MCF 10A (cell line): Measurements from ENCODE around the gene BICD1. TPM values are rescaled to one million over a fixed set of nuclear protein-coding genes. Genes with fewer than 3 reads are reported as not detected.

Experiments
- BruUV-seq: library from RNA; stranded (reverse); fragments of 400-500 nt; replicated peaks from 2 replicates; lab custom pipeline; 2021; lab: Mats Ljungman, UMichigan
- CTCF ChIA-PET: fragments of 300-600 bp; sonication (Branson Sonifier 250); formaldehyde crosslinking; extraction: SDS; loops from one replicate; lab custom pipeline; 2021; ENCODE audit warnings: antibody characterized with exemption, inconsistent platforms; lab: Yijun Ruan, JAX
- POLR2A ChIA-PET: fragments of 300-600, 350-650 bp; sonication (Branson Sonifier 250); formaldehyde crosslinking; extraction: SDS; loops from one replicate; lab custom pipeline; 2020; ENCODE audit warnings: antibody characterized with exemption, inconsistent platforms; lab: Yijun Ruan, JAX
- DNase-seq: peaks from one replicate; pipeline ENCODE4 v3.0.0-alpha.2; 2018; ENCODE audit not compliant: unreplicated experiment
- H3K27ac Mint-ChIP-seq: one replicate; pipeline ENCODE4 v1.8.0; 2022; ENCODE audit warnings: mild to moderate bottlenecking, low read depth, mixed read lengths; ENCODE audit not compliant: unreplicated experiment
- H3K27me3 Mint-ChIP-seq: one replicate; pipeline ENCODE4 v1.8.0; 2022; ENCODE audit warnings: mixed read lengths; ENCODE audit not compliant: insufficient read depth, unreplicated experiment
- H3K36me3 Mint-ChIP-seq: one replicate; pipeline ENCODE4 v1.8.0; 2022; ENCODE audit warnings: mild to moderate bottlenecking, moderate library complexity, mixed read lengths; ENCODE audit not compliant: insufficient read depth, unreplicated experiment
- H3K4me1 Mint-ChIP-seq: one replicate; pipeline ENCODE4 v1.8.0; 2022; ENCODE audit warnings: mixed read lengths; ENCODE audit not compliant: insufficient read depth, unreplicated experiment
- H3K4me3 Mint-ChIP-seq: one replicate; pipeline ENCODE4 v1.8.0; 2022; ENCODE audit warnings: mild to moderate bottlenecking, moderate library complexity, mixed read lengths; ENCODE audit not compliant: unreplicated experiment
- H3K9me3 Mint-ChIP-seq: one replicate; pipeline ENCODE4 v1.8.0; 2022; ENCODE audit warnings: mixed read lengths; ENCODE audit not compliant: unreplicated experiment
- intact Hi-C: fragments of 100-400 bp; cut with micrococcal nuclease; formaldehyde crosslinking; loops from 2 replicates; pipeline ENCODE4 v1.14.1; 2022
- total RNA-seq: library from RNA; stranded (reverse); gene quantifications from 2 replicates; pipeline ENCODE4 v1.2.3, GENCODE V29; 2022
- TF ChIP-seq, protein P1 (sequence below): fragments of 200-600 bp; IDR thresholded peaks from one replicate; pipeline ENCODE4 v1.8.0; 2022; ENCODE audit warnings: antibody characterized with exemption, mild to moderate bottlenecking; ENCODE audit not compliant: unreplicated experiment

BICD1 gene
- total RNA-seq, 1 experiment from 2014 or later, result 49.3 TPM

DNA sequence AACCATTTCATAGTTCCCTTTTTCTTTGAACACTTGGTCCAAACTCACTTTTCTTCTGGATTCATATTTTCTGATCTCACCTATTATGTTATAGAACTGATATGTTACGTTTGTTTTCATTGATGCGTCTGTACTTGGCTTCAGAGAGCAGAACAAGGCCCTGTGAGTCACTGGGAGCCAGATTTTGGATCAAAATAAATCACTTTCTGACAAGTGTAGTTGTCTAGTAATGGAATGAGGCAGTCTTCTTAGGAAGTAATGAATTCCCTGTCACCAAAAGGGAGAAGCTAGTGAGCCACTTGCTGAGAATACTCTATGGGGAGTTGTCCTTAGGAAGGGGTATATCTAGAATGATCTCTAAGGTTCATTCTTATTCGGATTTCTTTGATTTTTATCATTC lies 10.2 kb downstream of the BICD1 start:
- H3K9me3 Mint-ChIP-seq, result no peaks in the 10 kb centered on the region
- TF ChIP-seq, protein P1, sequence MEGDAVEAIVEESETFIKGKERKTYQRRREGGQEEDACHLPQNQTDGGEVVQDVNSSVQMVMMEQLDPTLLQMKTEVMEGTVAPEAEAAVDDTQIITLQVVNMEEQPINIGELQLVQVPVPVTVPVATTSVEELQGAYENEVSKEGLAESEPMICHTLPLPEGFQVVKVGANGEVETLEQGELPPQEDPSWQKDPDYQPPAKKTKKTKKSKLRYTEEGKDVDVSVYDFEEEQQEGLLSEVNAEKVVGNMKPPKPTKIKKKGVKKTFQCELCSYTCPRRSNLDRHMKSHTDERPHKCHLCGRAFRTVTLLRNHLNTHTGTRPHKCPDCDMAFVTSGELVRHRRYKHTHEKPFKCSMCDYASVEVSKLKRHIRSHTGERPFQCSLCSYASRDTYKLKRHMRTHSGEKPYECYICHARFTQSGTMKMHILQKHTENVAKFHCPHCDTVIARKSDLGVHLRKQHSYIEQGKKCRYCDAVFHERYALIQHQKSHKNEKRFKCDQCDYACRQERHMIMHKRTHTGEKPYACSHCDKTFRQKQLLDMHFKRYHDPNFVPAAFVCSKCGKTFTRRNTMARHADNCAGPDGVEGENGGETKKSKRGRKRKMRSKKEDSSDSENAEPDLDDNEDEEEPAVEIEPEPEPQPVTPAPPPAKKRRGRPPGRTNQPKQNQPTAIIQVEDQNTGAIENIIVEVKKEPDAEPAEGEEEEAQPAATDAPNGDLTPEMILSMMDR, result no peak
- no TSS peak for BruUV-seq
- peak; percentile 62 for DNase-seq
- intact Hi-C loops, result loop anchor here (10.0 kb wide), 1 partner anchor 338 kb away; no protein-coding TSS in a partner anchor
- CTCF ChIA-PET, result interaction anchor here (0.5 to 1.0 kb wide), 5 partner anchors 9 to 556 kb away, joined by 3 to 4 read pairs (median 3); no protein-coding TSS in a partner anchor
- H3K4me1 Mint-ChIP-seq, result peaks cover 26% of the 10 kb centered on the region
- POLR2A ChIA-PET, result interaction anchor here (0.7 to 2.6 kb wide), 7 partner anchors 8 to 562 kb away, joined by 3 to 42 read pairs (median 4); partner anchors contain the start of genes BICD1, DNM1L and ETFBKMT
- H3K27ac Mint-ChIP-seq, result peak overlapping the region; percentile 10
- no peaks in the 10 kb centered on the region for H3K27me3 Mint-ChIP-seq
- no peaks in the 10 kb centered on the region for H3K36me3 Mint-ChIP-seq
- H3K4me3 Mint-ChIP-seq, result no peak overlapping the region

DNA sequence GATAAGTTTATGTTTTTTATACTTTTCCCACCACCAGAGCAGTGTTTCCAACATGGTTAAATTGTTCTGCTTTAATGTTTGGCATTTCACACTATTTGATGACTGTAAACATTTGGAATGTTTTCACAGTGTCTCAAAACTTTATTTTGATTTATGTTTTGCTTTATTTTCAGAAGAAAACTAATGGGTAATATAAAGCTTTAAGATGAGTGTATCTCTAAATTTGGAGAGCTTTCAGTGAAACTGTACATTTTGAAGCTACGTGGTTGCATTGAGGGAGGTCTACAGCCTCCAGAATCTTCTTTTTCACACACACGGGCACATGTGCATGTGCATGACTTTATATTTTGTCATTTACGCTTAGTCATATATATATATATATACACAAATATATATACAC lies 10.7 kb downstream of the BICD1 start:
- Mint-ChIP-seq H3K4me1 (peaks cover 26% of the 10 kb centered on the region), H3K4me3 (no peak overlapping the region), H3K36me3 (no peaks in the 10 kb centered on the region), H3K9me3 (no peaks in the 10 kb centered on the region), H3K27ac (peak overlapping the region; percentile 10), H3K27me3 (no peaks in the 10 kb centered on the region)
- ChIA-PET CTCF (interaction anchor here (0.5 to 1.0 kb wide), 4 partner anchors 10 to 557 kb away, joined by 3 to 4 read pairs (median 3); no protein-coding TSS in a partner anchor), POLR2A (interaction anchor here (0.7 to 2.6 kb wide), 7 partner anchors 8 to 562 kb away, joined by 3 to 42 read pairs (median 4); partner anchors contain the start of genes BICD1, DNM1L and ETFBKMT)
- no peak for DNase-seq
- intact Hi-C loops, result loop anchor here (10.0 kb wide), 1 partner anchor 337 kb away; no protein-coding TSS in a partner anchor
- TF ChIP-seq, protein P1, result no peak
- BruUV-seq, result no TSS peak

DNA sequence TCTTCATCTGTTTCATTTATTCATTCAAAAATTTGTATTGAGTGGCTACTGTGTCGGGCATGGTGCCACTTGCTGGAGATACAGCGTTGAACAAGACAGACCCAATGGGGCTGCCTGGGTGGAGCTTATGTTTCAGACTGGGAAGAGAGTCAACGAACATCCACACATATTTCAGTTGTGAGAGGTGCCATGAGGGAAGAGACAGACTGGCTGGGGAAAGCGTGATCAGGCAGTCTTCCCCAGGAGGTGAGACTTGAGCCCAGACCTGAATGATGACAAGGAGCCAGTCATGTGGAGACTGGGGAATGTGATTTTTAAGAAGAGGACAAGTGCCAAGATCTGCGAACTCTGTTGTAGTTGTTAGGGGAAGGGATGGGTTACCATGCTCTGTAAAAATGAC lies 12.2 kb downstream of the BICD1 start:
- intact Hi-C loops, result loop anchor here (10.0 kb wide), 1 partner anchor 336 kb away; no protein-coding TSS in a partner anchor
- Mint-ChIP-seq H3K27me3 (no peaks in the 10 kb centered on the region), H3K27ac (peak overlapping the region; percentile 58), H3K4me3 (no peak overlapping the region), H3K4me1 (peaks cover 21% of the 10 kb centered on the region), H3K36me3 (no peaks in the 10 kb centered on the region), H3K9me3 (no peaks in the 10 kb centered on the region)
- ChIA-PET POLR2A (no interaction called here), CTCF (interaction anchor here (0.6 kb wide), 1 partner anchor 16 kb away, joined by 4 read pairs; no protein-coding TSS in a partner anchor)
- BruUV-seq, result no TSS peak
- TF ChIP-seq, protein P1, result no peak
- no peak for DNase-seq

DNA sequence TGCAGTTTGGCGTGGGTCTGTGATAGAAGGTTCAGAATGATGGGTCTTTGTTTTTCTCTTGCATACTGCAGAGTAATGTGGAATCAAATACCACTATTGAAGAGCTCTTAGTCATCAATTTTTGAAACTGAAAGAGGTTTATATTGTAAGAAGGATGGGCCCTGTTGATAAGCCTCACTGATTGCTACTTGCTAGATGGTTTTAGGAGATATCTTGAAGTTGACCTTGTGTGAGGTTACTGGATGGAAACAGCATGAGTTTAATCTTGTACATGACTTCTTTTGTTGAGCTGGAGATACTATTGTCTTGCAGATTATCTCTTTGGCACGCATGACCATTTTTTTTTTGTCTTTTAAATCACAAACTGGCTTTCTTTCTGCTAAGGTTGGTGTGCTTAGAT lies 13.8 kb downstream of the BICD1 start:
- ChIA-PET CTCF (interaction anchor here (0.8 to 1.3 kb wide), 3 partner anchors 10 to 191 kb away, joined by 3 to 5 read pairs (median 4); no protein-coding TSS in a partner anchor), POLR2A (interaction anchor here (0.9 to 1.0 kb wide), 2 partner anchors 10 to 24 kb away, joined by 3 to 4 read pairs; no protein-coding TSS in a partner anchor)
- BruUV-seq, result no TSS peak
- Mint-ChIP-seq H3K4me3 (no peak overlapping the region), H3K36me3 (no peaks in the 10 kb centered on the region), H3K9me3 (no peaks in the 10 kb centered on the region), H3K27ac (no peak overlapping the region), H3K4me1 (peaks cover 29% of the 10 kb centered on the region), H3K27me3 (no peaks in the 10 kb centered on the region)
- DNase-seq, result no peak
- intact Hi-C loops, result no loop called here
- TF ChIP-seq, protein P1, result no peak
